AG09309 (cell line): Measurements from ENCODE around the gene TUBA4A.
"Not testable (repeated sequence)": the region's sequence is repeated elsewhere in the genome, so short reads cannot be mapped to it uniquely, and the experiment has no call there.

ENCODE experiments used
- DNase-seq: peaks from one replicate; pipeline ENCODE4 v3.0.0-alpha.2; 2010; ENCODE audit warnings: low read depth
- H3K4me3 ChIP-seq: 2 replicates; pipeline ENCODE4 v1.5.1; 2011; ENCODE audit warnings: mild to moderate bottlenecking, low read depth, low read length, moderate library complexity; ENCODE audit not compliant: control insufficient read depth
- CTCF ChIP-seq: IDR thresholded peaks from 2 replicates; pipeline ENCODE4 v1.5.1; 2011; ENCODE audit warnings: mild to moderate bottlenecking, low read depth, low read length, inconsistent platforms; ENCODE audit not compliant: insufficient read depth, control insufficient read depth; ENCODE audit errors: missing control alignments

The TUBA4A gene

GRCh38 chr2:219291394-219291793 lies 37.7 kb upstream of the TUBA4A start:
- DNase-seq = no peak
- no peak overlapping the region for H3K4me3 ChIP-seq
- TF ChIP-seq CTCF = no peak

- no peak for DNase-seq
- TF ChIP-seq CTCF = no peak
- H3K4me3 ChIP-seq = no peak overlapping the region
Observed at GRCh38 chr2:219290381-219291171, 36.9 kb upstream of the TUBA4A start.

GRCh38 chr2:219289537-219290361 lies 36.0 kb upstream of the TUBA4A start:
- peak; percentile 76 for DNase-seq
- no peak for TF ChIP-seq CTCF
- no peak overlapping the region for H3K4me3 ChIP-seq

- DNase-seq = no peak
- no peak overlapping the region for H3K4me3 ChIP-seq
- no peak for TF ChIP-seq CTCF
Observed at GRCh38 chr2:219289195-219289536, 35.4 kb upstream of the TUBA4A start.

- DNase-seq = no peak
- no peak overlapping the region for H3K4me3 ChIP-seq
- no peak for TF ChIP-seq CTCF
Observed at GRCh38 chr2:219287580-219288265, 34.0 kb upstream of the TUBA4A start.

- not testable (repeated sequence) for DNase-seq, H3K4me3 ChIP-seq
Observed at GRCh38 chr2:219287116-219287440, 33.4 kb upstream of the TUBA4A start.

- H3K4me3 ChIP-seq = no peak overlapping the region
- DNase-seq = no peak
- TF ChIP-seq CTCF = no peak
Observed at GRCh38 chr2:219286436-219287115, 32.9 kb upstream of the TUBA4A start.
